GM12878 (cell line): ENCODE results near the gene RYR2. TPM values are rescaled to one million over a fixed set of nuclear protein-coding genes. Genes with fewer than 3 reads are reported as not detected.

Experiments used
- ATAC-seq: fragments of 200-7000 bp; cut with Tn5 transposase; 3 replicates; pipeline ENCODE4 v1.9.1; 2020; ENCODE audit warnings: mild to moderate bottlenecking, moderate library complexity
- BruUV-seq: library from RNA; stranded (reverse); fragments of 400-500 nt; replicated peaks from 2 replicates; lab custom pipeline; 2021; lab: Mats Ljungman, UMichigan
- CTCF ChIA-PET: fragments of 300-600 bp; sonication (Branson Sonifier 250); formaldehyde crosslinking; extraction: SDS; loops from one replicate; lab custom pipeline; 2021; ENCODE audit warnings: inconsistent platforms; lab: Yijun Ruan, JAX
- POLR2A ChIA-PET: fragments of 350-600 bp; formaldehyde crosslinking; extraction: SDS; loops from one replicate; lab custom pipeline; 2021; ENCODE audit warnings: inconsistent platforms; lab: Charles Lee
- RAD21 ChIA-PET: fragments of 300-600 bp; sonication (Branson Sonifier 250); formaldehyde crosslinking; loops from one replicate; lab custom pipeline; 2023; ENCODE audit warnings: antibody characterized with exemption; ENCODE audit not compliant: unreplicated experiment; lab: Charles Lee
- SMC1A ChIA-PET: fragments of 300-600 bp; sonication (Branson Sonifier 250); formaldehyde crosslinking; loops from one replicate; lab custom pipeline; 2023; ENCODE audit not compliant: unreplicated experiment, uncharacterized antibody; lab: Charles Lee
- DNase-seq: peaks from one replicate; pipeline ENCODE4 v3.0.0-alpha.2; 2011; ENCODE audit warnings: low read depth, low spot score
- FAIRE-seq: peaks from 3 replicates; lab custom pipeline; 2011; peaks lifted over from hg19 to GRCh38; lab: Jason Lieb, UNC
- H2AFZ ChIP-seq: 2 replicates; pipeline ENCODE4 v1.6.0; 2011; ENCODE audit warnings: low read depth, low read length, control low read depth; ENCODE audit not compliant: control insufficient read depth
- H3K27ac ChIP-seq: 2 replicates; pipeline ENCODE4 v1.5.1; 2011; ENCODE audit warnings: control low read depth; ENCODE audit not compliant: control insufficient read depth, insufficient read depth
- H3K27me3 ChIP-seq, 2 experiments: replicated peaks in 1 of 2; 2 replicates each; pipeline versions ENCODE4 v1.6.0 to v1.6.1; 2011; ENCODE audit warnings: low read length in 1 of 2; ENCODE audit not compliant: control insufficient read depth in 2 of 2, insufficient read depth in 2 of 2
- H3K36me3 ChIP-seq, 2 experiments: 2 replicates each; pipeline ENCODE4 v1.5.1; 2011; ENCODE audit warnings: low read length in 1 of 2; ENCODE audit not compliant: control insufficient read depth in 2 of 2, insufficient read depth in 2 of 2
- H3K4me1 ChIP-seq: 2 replicates; pipeline ENCODE4 v1.6.1; 2011; ENCODE audit warnings: mild to moderate bottlenecking, low read length, moderate library complexity, mixed read lengths; ENCODE audit not compliant: control insufficient read depth, insufficient read depth
- H3K4me2 ChIP-seq: 2 replicates; pipeline ENCODE4 v1.6.0; 2011; ENCODE audit warnings: control low read depth; ENCODE audit not compliant: control insufficient read depth, insufficient read depth
- H3K4me3 ChIP-seq: fragments of 200-600 bp; sonication (generic); 2 replicates; pipeline ENCODE4 v1.5.1; 2016
- H3K79me2 ChIP-seq: 2 replicates; pipeline ENCODE4 v1.6.0; 2011; ENCODE audit warnings: low read length; ENCODE audit not compliant: control insufficient read depth, insufficient read depth
- H3K9ac ChIP-seq: 2 replicates; pipeline ENCODE4 v1.8.0; 2011; ENCODE audit warnings: low read length, control low read depth, mixed read lengths; ENCODE audit not compliant: control insufficient read depth, insufficient read depth
- H3K9me3 ChIP-seq: replicated peaks from 3 replicates; pipeline ENCODE4 v1.5.1; 2011; ENCODE audit warnings: mild to moderate bottlenecking, low read length; ENCODE audit not compliant: control insufficient read depth, insufficient read depth
- H4K20me1 ChIP-seq: 2 replicates; pipeline ENCODE4 v1.6.0; 2011; ENCODE audit not compliant: control insufficient read depth, insufficient read depth
- HSF1 ChIP-seq: fragments of 150-350 bp; IDR thresholded peaks from 2 replicates; pipeline ENCODE4 v1.6.1; 2014; ENCODE audit warnings: mild to moderate bottlenecking, low read depth, low read length
- PAX5 ChIP-seq: IDR thresholded peaks from 2 replicates; pipeline ENCODE4 v1.6.1; 2011; ENCODE audit warnings: low read depth, low read length, borderline replicate concordance
- SMARCA5 ChIP-seq: fragments of 450-650 bp; IDR thresholded peaks from 2 replicates; pipeline ENCODE4 v1.6.1; 2017; ENCODE audit warnings: mild to moderate bottlenecking
- SRF ChIP-seq, 2 experiments: IDR thresholded peaks; 2 replicates each; pipeline ENCODE4 v1.6.1; 2011; ENCODE audit warnings: low read depth in 2 of 2, low read length in 2 of 2, mild to moderate bottlenecking in 1 of 2, moderate library complexity in 1 of 2
- TAF1 ChIP-seq: IDR thresholded peaks from 2 replicates; pipeline ENCODE4 v1.6.1; 2011; ENCODE audit warnings: mild to moderate bottlenecking, low read depth, low read length, borderline replicate concordance
- WGBS: methylation state at CpG from one replicate; pipeline ENCODE4 v1.1.6; 2016; ENCODE audit warnings: low lambda C conversion rate; ENCODE audit not compliant: insufficient replicate concordance, insufficient coverage; ENCODE audit errors: missing lambda C conversion rate; 5-methylcytosine and 5-hydroxymethylcytosine counted together
- in situ Hi-C: fragments of 300-500 bp; cut with MboI; formaldehyde crosslinking; loops from 9 replicates; pipeline ENCODE4 v1.14.3; 2018; ENCODE audit warnings: mixed read lengths
- intact Hi-C: fragments of 100-400 bp; cut with micrococcal nuclease; formaldehyde crosslinking; loops from one replicate; pipeline ENCODE4 v1.14.2; 2022; ENCODE audit not compliant: unreplicated experiment
- polyA plus RNA-seq, 11 experiments: library from polyadenylated mRNA; depleted of rRNA in 4 of 11; unstranded in 6 of 11; stranded (reverse) in 5 of 11; fragments of >200 nt; fragmentation: Nextera tagmentation in 4 of 11; fragmentation: Illumina TruSeq in 1 of 11; extraction: Ambion mirVana in 4 of 11; extraction: Trizol in 1 of 11; gene quantifications; 1 replicate in 1 of 11; 2 replicates in 10 of 11; pipeline versions ENCODE4 v1.2.1 to v1.2.3, GENCODE V29; 2011 to 2016; ENCODE audit warnings: inconsistent platforms in 2 of 11, missing spikeins in 2 of 11, low read depth in 1 of 11
- total RNA-seq, 4 experiments: library from RNA; depleted of rRNA in 3 of 4; stranded (reverse); fragments of >200 nt in 3 of 4; fragmentation: Illumina TruSeq in 1 of 4; extraction: Trizol in 1 of 4; gene quantifications; 2 replicates each; pipeline versions ENCODE4 v1.2.1 to v1.2.3, GENCODE V29; 2013 to 2021
- TF ChIP-seq, protein P1 (sequence below): fragments of 450-650 bp; IDR thresholded peaks from 2 replicates; pipeline ENCODE4 v1.6.1; 2016; ENCODE audit warnings: mild to moderate bottlenecking

The RYR2 gene
- total and polyA plus RNA-seq, 10 of the 15 experiments (the other 5 are each of a cell fraction or from before 2014, with no cell fraction given) = 0.01 to 0.04 TPM; not detected in 8

- TF ChIP-seq HSF1 (no peak), SRF (IDR thresholded peaks at IDR 0.05; ENCODE audit: low read depth in 2 of 2, low read length in 2 of 2) (no peak), TAF1 (no peak)
- TF ChIP-seq, protein P1, sequence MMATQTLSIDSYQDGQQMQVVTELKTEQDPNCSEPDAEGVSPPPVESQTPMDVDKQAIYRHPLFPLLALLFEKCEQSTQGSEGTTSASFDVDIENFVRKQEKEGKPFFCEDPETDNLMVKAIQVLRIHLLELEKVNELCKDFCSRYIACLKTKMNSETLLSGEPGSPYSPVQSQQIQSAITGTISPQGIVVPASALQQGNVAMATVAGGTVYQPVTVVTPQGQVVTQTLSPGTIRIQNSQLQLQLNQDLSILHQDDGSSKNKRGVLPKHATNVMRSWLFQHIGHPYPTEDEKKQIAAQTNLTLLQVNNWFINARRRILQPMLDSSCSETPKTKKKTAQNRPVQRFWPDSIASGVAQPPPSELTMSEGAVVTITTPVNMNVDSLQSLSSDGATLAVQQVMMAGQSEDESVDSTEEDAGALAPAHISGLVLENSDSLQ = no peak
- TF ChIP-seq, all 136 proteins: peak for 0
Observed at GRCh38 chr1:237730826-237731350, 688.9 kb downstream of the RYR2 start (continued).

GRCh38 chr1:237732657-237733056, 690.7 kb downstream of the RYR2 start:
- Histone ChIP-seq H4K20me1 (no peaks in the 10 kb centered on the region), H3K4me3 (no peak overlapping the region), H3K4me1 (no peaks in the 10 kb centered on the region), H3K27ac (no peak overlapping the region), H3K9me3 (no peaks in the 10 kb centered on the region), H3K4me2 (no peak overlapping the region), H2AFZ (no peak overlapping the region), H3K9ac (no peak overlapping the region), H3K36me3 (no peaks in the 10 kb centered on the region)
- RAD21 ChIA-PET = no interaction called here
- BruUV-seq = no TSS peak
- WGBS = 0% methylated on average over 2 of the region's 2 CpGs
- DNase-seq (no peak), ATAC-seq (no peak), FAIRE-seq (no peak)
- CTCF ChIA-PET = no interaction called here
- intact Hi-C loops = no loop called here
- in situ Hi-C loops = no loop called here
- POLR2A ChIA-PET = no interaction called here
- SMC1A ChIA-PET = no interaction called here
- TF ChIP-seq PAX5 = no peak
- TF ChIP-seq SMARCA5 = no peak
- TF ChIP-seq, all 136 proteins: peak for 0
- Histone ChIP-seq H3K27me3 (no peaks in the 10 kb centered on the region), H3K79me2 (no peaks in the 10 kb centered on the region)
